Prostate gland (tissue), 2 donors: Measurements from ENCODE around the gene ARFGEF3.

ENCODE experiments used
- POLR2A ChIP-seq: fragments of 450-650 bp; IDR thresholded peaks from one replicate; pipeline ENCODE4 v1.6.1; 2016; ENCODE audit warnings: antibody characterized with exemption, mild to moderate bottlenecking
- POLR2AphosphoS5 ChIP-seq: sonication (generic); formaldehyde crosslinking; IDR thresholded peaks from one replicate; pipeline ENCODE4 v1.6.1; 2017; ENCODE audit warnings: antibody characterized with exemption
- TF ChIP-seq, protein P1 (sequence below), 4 experiments: fragments of 200-600 bp in 2 of 4; fragments of 450-650 bp in 2 of 4; sonication (generic) in 2 of 4; IDR thresholded peaks; 1 replicate in 3 of 4; 2 replicates in 1 of 4; pipeline ENCODE4 v1.5.1; 2016 to 2019; ENCODE audit warnings: antibody characterized with exemption in 4 of 4, mild to moderate bottlenecking in 2 of 4, moderate library complexity in 2 of 4

DNA sequence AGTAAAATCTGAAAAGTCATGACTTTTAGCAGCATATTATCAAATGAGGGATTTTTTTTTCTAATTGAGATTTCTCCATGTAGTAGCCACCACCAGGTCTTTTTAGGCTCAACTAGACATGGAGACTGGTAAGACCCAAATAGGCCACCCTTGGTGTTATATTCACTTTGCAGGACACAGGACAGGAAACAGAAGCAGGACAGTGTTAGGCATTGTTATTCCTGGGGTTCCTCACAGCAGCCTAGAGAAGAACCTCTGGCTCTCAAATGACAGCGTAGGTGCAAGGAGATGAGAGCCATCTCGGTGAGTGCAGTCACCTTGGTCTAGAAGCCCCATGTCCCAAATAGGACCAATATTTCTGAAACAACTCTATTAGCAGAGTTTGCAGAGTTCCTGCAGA is 75.7 kb downstream of the ARFGEF3 start:
- TF ChIP-seq, protein P1, sequence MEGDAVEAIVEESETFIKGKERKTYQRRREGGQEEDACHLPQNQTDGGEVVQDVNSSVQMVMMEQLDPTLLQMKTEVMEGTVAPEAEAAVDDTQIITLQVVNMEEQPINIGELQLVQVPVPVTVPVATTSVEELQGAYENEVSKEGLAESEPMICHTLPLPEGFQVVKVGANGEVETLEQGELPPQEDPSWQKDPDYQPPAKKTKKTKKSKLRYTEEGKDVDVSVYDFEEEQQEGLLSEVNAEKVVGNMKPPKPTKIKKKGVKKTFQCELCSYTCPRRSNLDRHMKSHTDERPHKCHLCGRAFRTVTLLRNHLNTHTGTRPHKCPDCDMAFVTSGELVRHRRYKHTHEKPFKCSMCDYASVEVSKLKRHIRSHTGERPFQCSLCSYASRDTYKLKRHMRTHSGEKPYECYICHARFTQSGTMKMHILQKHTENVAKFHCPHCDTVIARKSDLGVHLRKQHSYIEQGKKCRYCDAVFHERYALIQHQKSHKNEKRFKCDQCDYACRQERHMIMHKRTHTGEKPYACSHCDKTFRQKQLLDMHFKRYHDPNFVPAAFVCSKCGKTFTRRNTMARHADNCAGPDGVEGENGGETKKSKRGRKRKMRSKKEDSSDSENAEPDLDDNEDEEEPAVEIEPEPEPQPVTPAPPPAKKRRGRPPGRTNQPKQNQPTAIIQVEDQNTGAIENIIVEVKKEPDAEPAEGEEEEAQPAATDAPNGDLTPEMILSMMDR (IDR thresholded peaks at IDR 0.05) = no peak
- TF ChIP-seq POLR2A (no peak), POLR2AphosphoS5 (no peak)
